Mesothelial cell of epicardium (in vitro differentiated cells): ENCODE results near the gene MEIS3. TPM values are rescaled to one million over a fixed set of nuclear protein-coding genes. Genes with fewer than 3 reads are reported as not detected.

Experiments used
- DNase-seq, 2 experiments: peaks; one replicate each; pipeline ENCODE4 v3.0.0; 2021; ENCODE audit warnings: low spot score in 2 of 2; ENCODE audit not compliant: unreplicated experiment in 2 of 2
- H3K27ac Mint-ChIP-seq: 2 replicates; pipeline ENCODE4 v1.8.0; 2021; ENCODE audit warnings: mixed read lengths
- H3K27me3 Mint-ChIP-seq: 2 replicates; pipeline ENCODE4 v1.8.0; 2021; ENCODE audit warnings: low read depth, mixed read lengths
- H3K36me3 Mint-ChIP-seq: 2 replicates; pipeline ENCODE4 v1.8.0; 2021; ENCODE audit warnings: mixed read lengths
- H3K4me1 Mint-ChIP-seq: 2 replicates; pipeline ENCODE4 v1.8.0; 2021; ENCODE audit warnings: mixed read lengths
- H3K4me3 Mint-ChIP-seq: 2 replicates; pipeline ENCODE4 v1.8.0; 2021; ENCODE audit warnings: mild to moderate bottlenecking, moderate library complexity, mixed read lengths
- H3K9me3 Mint-ChIP-seq: 2 replicates; pipeline ENCODE4 v1.8.0; 2021; ENCODE audit warnings: mixed read lengths
- CTCF ChIP-seq: fragments of 200-600 bp; sonication (generic); IDR thresholded peaks from one replicate; pipeline ENCODE4 v1.5.0; 2021; ENCODE audit warnings: antibody characterized with exemption; ENCODE audit not compliant: unreplicated experiment
- total RNA-seq: library from RNA; stranded (reverse); gene quantifications from 3 replicates; pipeline ENCODE4 v1.2.1, GENCODE V29; 2021

MEIS3 gene
- total RNA-seq, 1 donor from 2014 or later = 273 TPM

GRCh38 chr19:47435196-47435595, 15.9 kb upstream of the MEIS3 start:
- H3K9me3 Mint-ChIP-seq = no peaks in the 10 kb centered on the region

GRCh38 chr19:47434088-47434487, 14.8 kb upstream of the MEIS3 start:
- Mint-ChIP-seq H3K27ac (no peak overlapping the region), H3K4me3 (no peak overlapping the region), H3K9me3 (no peaks in the 10 kb centered on the region), H3K4me1 (peaks cover 7% of the 10 kb centered on the region), H3K36me3 (no peaks in the 10 kb centered on the region), H3K27me3 (peaks cover 40% of the 10 kb centered on the region)
- no peak for DNase-seq
- TF ChIP-seq CTCF = no peak

More at GRCh38 chr19:47435196-47435595, 15.9 kb upstream of the MEIS3 start:
- Mint-ChIP-seq H3K4me1 (peaks cover under 1% of the 10 kb centered on the region), H3K27me3 (peaks cover 38% of the 10 kb centered on the region), H3K36me3 (no peaks in the 10 kb centered on the region), H3K27ac (no peak overlapping the region), H3K4me3 (no peak overlapping the region)
- no peak for TF ChIP-seq CTCF
- no peak for DNase-seq

GRCh38 chr19:47433121-47433520, 13.8 kb upstream of the MEIS3 start:
- TF ChIP-seq CTCF = no peak
- Mint-ChIP-seq H3K9me3 (no peaks in the 10 kb centered on the region), H3K4me1 (peaks cover 7% of the 10 kb centered on the region), H3K4me3 (no peak overlapping the region), H3K27ac (no peak overlapping the region), H3K27me3 (peaks cover 37% of the 10 kb centered on the region), H3K36me3 (no peaks in the 10 kb centered on the region)
- no peak for DNase-seq

GRCh38 chr19:47432499-47432898, 13.2 kb upstream of the MEIS3 start:
- Mint-ChIP-seq H3K36me3 (no peaks in the 10 kb centered on the region), H3K4me3 (no peak overlapping the region), H3K27ac (no peak overlapping the region), H3K4me1 (peaks cover 7% of the 10 kb centered on the region), H3K27me3 (peaks cover 37% of the 10 kb centered on the region), H3K9me3 (no peaks in the 10 kb centered on the region)
- TF ChIP-seq CTCF = no peak
- DNase-seq = no peak

- peaks cover 37% of the 10 kb centered on the region for H3K27me3 Mint-ChIP-seq
- no peak overlapping the region for H3K4me3 Mint-ChIP-seq
- no peak for TF ChIP-seq CTCF
- no peaks in the 10 kb centered on the region for H3K36me3 Mint-ChIP-seq
- peaks cover 7% of the 10 kb centered on the region for H3K4me1 Mint-ChIP-seq
- no peak overlapping the region for H3K27ac Mint-ChIP-seq
- no peak for DNase-seq
- H3K9me3 Mint-ChIP-seq = no peaks in the 10 kb centered on the region
Observed at GRCh38 chr19:47432091-47432490, 12.8 kb upstream of the MEIS3 start.
